Thyroid gland (tissue), 4 donors: ENCODE measurements around the gene ATAD3C.
"Not testable (repeated sequence)": the region's sequence is repeated elsewhere in the genome, so short reads cannot be mapped to it uniquely, and the experiment has no call there.

Experiments used
- POLR2A ChIP-seq, 2 donors: fragments of 450-650 bp; IDR thresholded peaks; one replicate each; pipeline ENCODE4 v1.6.1; 2017; ENCODE audit warnings: antibody characterized with exemption in 2 of 2, mild to moderate bottlenecking in 2 of 2, moderate library complexity in 1 of 2
- TF ChIP-seq, protein P1 (sequence below), 6 experiments: fragments of 200-600 bp in 3 of 6; fragments of 450-650 bp in 3 of 6; sonication (generic) in 3 of 6; IDR thresholded peaks; one replicate each; pipeline ENCODE4 v1.5.1; 2016 to 2019; ENCODE audit warnings: antibody characterized with exemption in 6 of 6, mild to moderate bottlenecking in 2 of 6, inconsistent platforms in 1 of 6, moderate library complexity in 1 of 6

DNA sequence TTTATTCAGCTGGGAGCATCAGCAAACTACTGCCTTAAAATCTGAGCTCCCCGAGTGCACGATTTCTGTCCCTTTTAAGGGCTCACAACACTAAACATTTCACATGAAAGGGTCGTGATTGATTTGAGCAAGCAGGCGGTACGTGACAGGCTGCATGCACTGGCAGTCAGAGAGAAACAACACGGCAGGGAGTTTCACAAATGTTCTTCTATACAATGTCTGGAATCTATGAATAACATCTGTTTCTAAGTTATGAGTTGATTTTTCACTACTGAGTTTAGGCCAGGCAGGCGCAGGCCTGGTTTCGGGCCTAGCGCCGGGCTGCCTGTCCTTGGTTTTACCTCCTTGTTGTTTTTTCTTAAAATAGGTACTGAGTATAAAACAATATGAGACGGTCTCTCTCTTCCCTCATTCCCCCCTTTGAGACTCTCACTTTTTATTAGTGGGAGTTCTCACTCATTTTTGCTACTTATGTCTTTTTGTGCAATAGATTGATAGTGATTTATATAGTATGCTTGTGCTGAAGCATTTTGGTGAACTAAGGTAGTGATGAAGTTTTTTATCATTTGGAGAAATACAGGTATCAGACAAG, 37.1 kb upstream of the ATAD3C start:
- TF ChIP-seq, protein P1, sequence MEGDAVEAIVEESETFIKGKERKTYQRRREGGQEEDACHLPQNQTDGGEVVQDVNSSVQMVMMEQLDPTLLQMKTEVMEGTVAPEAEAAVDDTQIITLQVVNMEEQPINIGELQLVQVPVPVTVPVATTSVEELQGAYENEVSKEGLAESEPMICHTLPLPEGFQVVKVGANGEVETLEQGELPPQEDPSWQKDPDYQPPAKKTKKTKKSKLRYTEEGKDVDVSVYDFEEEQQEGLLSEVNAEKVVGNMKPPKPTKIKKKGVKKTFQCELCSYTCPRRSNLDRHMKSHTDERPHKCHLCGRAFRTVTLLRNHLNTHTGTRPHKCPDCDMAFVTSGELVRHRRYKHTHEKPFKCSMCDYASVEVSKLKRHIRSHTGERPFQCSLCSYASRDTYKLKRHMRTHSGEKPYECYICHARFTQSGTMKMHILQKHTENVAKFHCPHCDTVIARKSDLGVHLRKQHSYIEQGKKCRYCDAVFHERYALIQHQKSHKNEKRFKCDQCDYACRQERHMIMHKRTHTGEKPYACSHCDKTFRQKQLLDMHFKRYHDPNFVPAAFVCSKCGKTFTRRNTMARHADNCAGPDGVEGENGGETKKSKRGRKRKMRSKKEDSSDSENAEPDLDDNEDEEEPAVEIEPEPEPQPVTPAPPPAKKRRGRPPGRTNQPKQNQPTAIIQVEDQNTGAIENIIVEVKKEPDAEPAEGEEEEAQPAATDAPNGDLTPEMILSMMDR (IDR thresholded peaks at IDR 0.05) = not testable (repeated sequence)
- TF ChIP-seq POLR2A (IDR thresholded peaks at IDR 0.05) = not testable (repeated sequence)
